ENCODE measurements around the gene IL15RA. TPM values are rescaled to one million over a fixed set of nuclear protein-coding genes. Genes with fewer than 3 reads are reported as not detected.

IL15RA gene
- total and polyA plus RNA-seq, 2 donors (not counting 1 experiment from before 2014, with no cell fraction given) = 9.3 to 9.6 TPM

- no peaks in the 10 kb centered on the region for H3K9me3 ChIP-seq (ENCODE audit: control extremely low read depth in 1 of 3, control insufficient read depth in 2 of 3, insufficient read depth in 1 of 3, low read length in 2 of 3)
- TF ChIP-seq EZH2 (IDR thresholded peaks at IDR 0.05; ENCODE audit: borderline replicate concordance, insufficient read depth, low read depth, low read length, poor library complexity, severe bottlenecking) (no peak), CTCF (IDR thresholded peaks at IDR 0.05) (no peak)
- Mint-ChIP-seq H3K27ac (no peak overlapping the region), H3K27me3 (no peaks in the 10 kb centered on the region), H3K4me3 (no peak overlapping the region), H3K9me3 (ENCODE audit: insufficient read depth) (no peaks in the 10 kb centered on the region), H3K4me1 (peaks cover 7% of the 10 kb centered on the region)
- no peaks in the 10 kb centered on the region for H3K36me3 ChIP-seq (replicated peaks in 1 of 2; ENCODE audit: control extremely low read depth in 1 of 2, control insufficient read depth in 1 of 2, extremely low read depth in 1 of 2, insufficient read depth in 2 of 2, low read length in 1 of 2)
- H3K4me1 ChIP-seq (ENCODE audit: control insufficient read depth in 2 of 2, insufficient read depth in 2 of 2, low read length in 2 of 2) = peaks cover 4 to 5% of the 10 kb centered on the region in 2 donors
- no peaks in the 10 kb centered on the region for H4K20me1 ChIP-seq (ENCODE audit: control insufficient read depth, insufficient read depth, low read length, poor library complexity, severe bottlenecking)
- H3K27me3 ChIP-seq (replicated peaks in 1 of 4; ENCODE audit: control extremely low read depth in 1 of 4, control insufficient read depth in 3 of 4, insufficient read depth in 4 of 4, low read length in 3 of 4) = no peaks in the 10 kb centered on the region
- DNase-seq = no peak
- ChIA-PET CTCF (interaction anchor here (0.9 kb wide), 1 partner anchor 69 kb away, joined by 3 read pairs; no protein-coding TSS in a partner anchor), POLR2A (no interaction called here)
- 93% methylated on average over 5 of the region's 7 CpGs for WGBS (ENCODE audit: insufficient coverage)
- intact Hi-C loops (cut with micrococcal nuclease) = no loop called here
- H3K9ac ChIP-seq (ENCODE audit: low read length) = no peak overlapping the region
- H3K79me2 ChIP-seq (ENCODE audit: control insufficient read depth, insufficient read depth, low read length) = no peaks in the 10 kb centered on the region
- no peak overlapping the region for H2AFZ ChIP-seq (ENCODE audit: insufficient read depth, low read depth, low read length, poor library complexity, severe bottlenecking)
- H3K4me2 ChIP-seq (replicated peaks; ENCODE audit: low read depth, low read length, poor library complexity, severe bottlenecking) = no peak overlapping the region
- H3K27ac ChIP-seq (ENCODE audit: low read length in 2 of 2) = no peak overlapping the region
- no peak overlapping the region for H3K4me3 ChIP-seq (ENCODE audit: control extremely low read depth in 1 of 5, extremely low read depth in 1 of 5, insufficient read depth in 1 of 5, low read depth in 2 of 5, low read length in 4 of 5)
- ATAC-seq (ENCODE audit: low read depth) = no peak
Measured at GRCh38 chr10:5944389-5945189, 32.8 kb downstream of the IL15RA start.

- Histone ChIP-seq H3K4me2 (replicated peaks; ENCODE audit: low read depth, low read length, poor library complexity, severe bottlenecking) (no peak overlapping the region), H3K27me3 (replicated peaks in 1 of 4; ENCODE audit: control extremely low read depth in 1 of 4, control insufficient read depth in 3 of 4, insufficient read depth in 4 of 4, low read length in 3 of 4) (no peaks in the 10 kb centered on the region), H3K27ac (ENCODE audit: low read length in 2 of 2) (no peak overlapping the region), H3K79me2 (ENCODE audit: control insufficient read depth, insufficient read depth, low read length) (no peaks in the 10 kb centered on the region), H2AFZ (ENCODE audit: insufficient read depth, low read depth, low read length, poor library complexity, severe bottlenecking) (no peak overlapping the region), H4K20me1 (ENCODE audit: control insufficient read depth, insufficient read depth, low read length, poor library complexity, severe bottlenecking) (no peaks in the 10 kb centered on the region), H3K9me3 (ENCODE audit: control extremely low read depth in 1 of 3, control insufficient read depth in 2 of 3, insufficient read depth in 1 of 3, low read length in 2 of 3) (no peaks in the 10 kb centered on the region), H3K4me3 (ENCODE audit: control extremely low read depth in 1 of 5, extremely low read depth in 1 of 5, insufficient read depth in 1 of 5, low read depth in 2 of 5, low read length in 4 of 5) (no peak overlapping the region), H3K4me1 (ENCODE audit: control insufficient read depth in 2 of 2, insufficient read depth in 2 of 2, low read length in 2 of 2) (peaks cover 4 to 5% of the 10 kb centered on the region in 2 donors), H3K36me3 (replicated peaks in 1 of 2; ENCODE audit: control extremely low read depth in 1 of 2, control insufficient read depth in 1 of 2, extremely low read depth in 1 of 2, insufficient read depth in 2 of 2, low read length in 1 of 2) (peaks cover 0 to 2% of the 10 kb centered on the region in 2 experiments), H3K9ac (ENCODE audit: low read length) (no peak overlapping the region)
- H3K9me3 Mint-ChIP-seq (ENCODE audit: insufficient read depth) = no peaks in the 10 kb centered on the region
- ATAC-seq (ENCODE audit: low read depth) = no peak
- ChIA-PET CTCF (no interaction called here), POLR2A (no interaction called here)
- WGBS (ENCODE audit: insufficient coverage) = 95% methylated on average over 8 of the region's 15 CpGs
- intact Hi-C loops (cut with micrococcal nuclease) = no loop called here
- TF ChIP-seq EZH2 (IDR thresholded peaks at IDR 0.05; ENCODE audit: borderline replicate concordance, insufficient read depth, low read depth, low read length, poor library complexity, severe bottlenecking) (no peak), CTCF (IDR thresholded peaks at IDR 0.05) (no peak)
- H3K4me1 Mint-ChIP-seq = peaks cover 7% of the 10 kb centered on the region
- H3K27me3 Mint-ChIP-seq = no peaks in the 10 kb centered on the region
- H3K27ac Mint-ChIP-seq = no peak overlapping the region
- no peak overlapping the region for H3K4me3 Mint-ChIP-seq
- no peak for DNase-seq
Measured at GRCh38 chr10:5943536-5943935, 33.8 kb downstream of the IL15RA start.

All from B cell (primary cell).